Gastrocnemius medialis (tissue), 4 donors: ENCODE results near the gene RAX.

Experiments
- CTCF ChIP-seq, 5 experiments: fragments of 450-650 bp in 3 of 5; fragments of 200-600 bp in 2 of 5; sonication (generic) in 2 of 5; IDR thresholded peaks in 4 of 5; conservative IDR thresholded peaks in 1 of 5; 1 replicate in 4 of 5; 2 replicates in 1 of 5; pipeline ENCODE4 v1.5.1; 2016 to 2019; ENCODE audit warnings: antibody characterized with exemption in 5 of 5, mild to moderate bottlenecking in 3 of 5, moderate library complexity in 3 of 5
- POLR2A ChIP-seq, 2 donors: fragments of 450-650 bp; IDR thresholded peaks; one replicate each; pipeline ENCODE4 v1.6.1; 2017; ENCODE audit warnings: antibody characterized with exemption in 2 of 2, mild to moderate bottlenecking in 2 of 2, moderate library complexity in 2 of 2

- TF ChIP-seq CTCF (IDR thresholded peaks at IDR 0.05 in 4 of 5, conservative IDR thresholded peaks at IDR 0.05 in 1 of 5) (no peak), POLR2A (IDR thresholded peaks at IDR 0.05) (no peak)
Observed at GRCh38 chr18:59269563-59270119, 3.6 kb downstream of the RAX start.
